ENCODE results near the gene HS1BP3. TPM values are rescaled to one million over a fixed set of nuclear protein-coding genes. Genes with fewer than 3 reads are reported as not detected.
A peak's percentile ranks its signal among the peaks of the same experiment; 100 is the strongest.

Gene HS1BP3
- total RNA-seq, 4 donors from 2014 or later, result 16.6 to 26.9 (median 19.4) TPM

GRCh38 chr2:20667151-20667530 lies 16.2 kb upstream of the HS1BP3 start:
- peak in 1 of 2 donors; percentile 11 for ATAC-seq
- peaks cover 0 to 18% of the 10 kb centered on the region in 2 donors for H3K4me1 ChIP-seq
- in situ Hi-C loops (cut with MboI; ENCODE audit: low sequenced_read_pairs in 4 of 4), result loop anchor here in 3 of 4 donors (10.0 to 25.0 kb wide), 3 partner anchors 298 to 448 kb away; partner anchors contain the start of gene TDRD15 (in 1 of the 3)

GRCh38 chr2:20666304-20667150 lies 15.6 kb upstream of the HS1BP3 start, which contains the start of gene GDF7:
TSS of gene GDF7 (plus strand) at chr2:20667144. CDS start at chr2:20667240, 96 bp downstream.
- Histone ChIP-seq H3K4me3 (peak within 1 kb of the TSS; percentile 44 to 57 (median 46)), H3K9me3 (no peaks in the 10 kb centered on the region), H3K4me1 (peaks cover 0 to 18% of the 10 kb centered on the region in 2 donors), H3K27ac (no peak within 1 kb of the TSS), H3K27me3 (peaks cover 83 to 87% (median 84%) of the 10 kb centered on the region in 3 donors), H3K36me3 (no peaks in the 10 kb centered on the region)
- no peak for DNase-seq
- no peak for ATAC-seq
- peak in 1 of 5 experiments; percentile 25 for TF ChIP-seq CTCF (IDR thresholded peaks at IDR 0.05 in 4 of 5, conservative IDR thresholded peaks at IDR 0.05 in 1 of 5)
- TF ChIP-seq POLR2A (IDR thresholded peaks at IDR 0.05), result no peak
- intact Hi-C loops (cut with DNase I; ENCODE audit: low total_unique reads) (no loop called here), in situ Hi-C loops (cut with MboI; ENCODE audit: low sequenced_read_pairs in 4 of 4) (loop anchor here in 3 of 4 donors (10.0 to 25.0 kb wide), 3 partner anchors 298 to 448 kb away; partner anchors contain the start of gene TDRD15 (in 1 of the 3))

More at GRCh38 chr2:20667151-20667530, 16.2 kb upstream of the HS1BP3 start:
- no peaks in the 10 kb centered on the region for H3K9me3 ChIP-seq
- H3K27me3 ChIP-seq, result peaks cover 83 to 88% (median 87%) of the 10 kb centered on the region in 3 donors
- peak overlapping the region; percentile 44 to 57 (median 46) for H3K4me3 ChIP-seq
- no peaks in the 10 kb centered on the region for H3K36me3 ChIP-seq
- intact Hi-C loops (cut with DNase I; ENCODE audit: low total_unique reads), result no loop called here
- TF ChIP-seq POLR2A (IDR thresholded peaks at IDR 0.05) (no peak), CTCF (IDR thresholded peaks at IDR 0.05 in 4 of 5, conservative IDR thresholded peaks at IDR 0.05 in 1 of 5) (no peak)
- no peak overlapping the region for H3K27ac ChIP-seq
- no peak for DNase-seq

- in situ Hi-C loops (cut with MboI; ENCODE audit: low sequenced_read_pairs in 4 of 4), result loop anchor here in 3 of 4 donors (10.0 to 25.0 kb wide), 3 partner anchors 299 to 449 kb away; partner anchors contain the start of gene TDRD15 (in 1 of the 3)
- intact Hi-C loops (cut with DNase I; ENCODE audit: low total_unique reads), result no loop called here
- H3K9me3 ChIP-seq, result no peaks in the 10 kb centered on the region
- TF ChIP-seq CTCF (IDR thresholded peaks at IDR 0.05 in 4 of 5, conservative IDR thresholded peaks at IDR 0.05 in 1 of 5) (no peak), POLR2A (IDR thresholded peaks at IDR 0.05) (no peak)
- ATAC-seq, result no peak
- no peak overlapping the region for H3K27ac ChIP-seq
- peaks cover 78 to 81% (median 78%) of the 10 kb centered on the region in 3 donors for H3K27me3 ChIP-seq
- peak overlapping the region; percentile 44 to 57 (median 46) for H3K4me3 ChIP-seq
- H3K36me3 ChIP-seq, result no peaks in the 10 kb centered on the region
- peaks cover 0 to 18% of the 10 kb centered on the region in 2 donors for H3K4me1 ChIP-seq
- DNase-seq, result no peak
Measured at GRCh38 chr2:20666005-20666303, 15.1 kb upstream of the HS1BP3 start.

GRCh38 chr2:20665243-20666004 lies 14.5 kb upstream of the HS1BP3 start:
- no peak for TF ChIP-seq POLR2A (IDR thresholded peaks at IDR 0.05)
- no peak for TF ChIP-seq CTCF (IDR thresholded peaks at IDR 0.05 in 4 of 5, conservative IDR thresholded peaks at IDR 0.05 in 1 of 5)
- Histone ChIP-seq H3K9me3 (no peaks in the 10 kb centered on the region), H3K4me1 (peaks cover 0 to 18% of the 10 kb centered on the region in 2 donors), H3K36me3 (no peaks in the 10 kb centered on the region), H3K27me3 (peaks cover 73 to 78% (median 77%) of the 10 kb centered on the region in 3 donors), H3K4me3 (peak overlapping the region in 3 of 4 donors; percentile 44 to 57 (median 47)), H3K27ac (no peak overlapping the region)
- intact Hi-C loops (cut with DNase I; ENCODE audit: low total_unique reads) (no loop called here), in situ Hi-C loops (cut with MboI; ENCODE audit: low sequenced_read_pairs in 4 of 4) (loop anchor here in 3 of 4 donors (10.0 to 25.0 kb wide), 3 partner anchors 299 to 449 kb away; partner anchors contain the start of gene TDRD15 (in 1 of the 3))
- DNase-seq, result no peak
- ATAC-seq, result no peak

Data from gastrocnemius medialis (tissue), 4 donors.